NCI-H748 (cell line): ENCODE results near the gene LRCH2.
"Not testable (repeated sequence)": the region's sequence is repeated elsewhere in the genome, so short reads cannot be mapped to it uniquely, and the experiment has no call there.

Experiments
- DNase-seq: peaks from one replicate; lab custom pipeline; 2025; ENCODE audit not compliant: unreplicated experiment; lab: John Stamatoyannopoulos, UW

Gene LRCH2

GRCh38 chrX:115214151-115214550 is 19.7 kb downstream of the LRCH2 start:
- no peak for DNase-seq

- not testable (repeated sequence) for DNase-seq
Observed at GRCh38 chrX:115209547-115209946, 24.3 kb downstream of the LRCH2 start.

GRCh38 chrX:115204040-115204439 is 29.9 kb downstream of the LRCH2 start:
- no peak for DNase-seq

- no peak for DNase-seq
Observed at GRCh38 chrX:115192244-115192700, 41.6 kb downstream of the LRCH2 start.

DNA sequence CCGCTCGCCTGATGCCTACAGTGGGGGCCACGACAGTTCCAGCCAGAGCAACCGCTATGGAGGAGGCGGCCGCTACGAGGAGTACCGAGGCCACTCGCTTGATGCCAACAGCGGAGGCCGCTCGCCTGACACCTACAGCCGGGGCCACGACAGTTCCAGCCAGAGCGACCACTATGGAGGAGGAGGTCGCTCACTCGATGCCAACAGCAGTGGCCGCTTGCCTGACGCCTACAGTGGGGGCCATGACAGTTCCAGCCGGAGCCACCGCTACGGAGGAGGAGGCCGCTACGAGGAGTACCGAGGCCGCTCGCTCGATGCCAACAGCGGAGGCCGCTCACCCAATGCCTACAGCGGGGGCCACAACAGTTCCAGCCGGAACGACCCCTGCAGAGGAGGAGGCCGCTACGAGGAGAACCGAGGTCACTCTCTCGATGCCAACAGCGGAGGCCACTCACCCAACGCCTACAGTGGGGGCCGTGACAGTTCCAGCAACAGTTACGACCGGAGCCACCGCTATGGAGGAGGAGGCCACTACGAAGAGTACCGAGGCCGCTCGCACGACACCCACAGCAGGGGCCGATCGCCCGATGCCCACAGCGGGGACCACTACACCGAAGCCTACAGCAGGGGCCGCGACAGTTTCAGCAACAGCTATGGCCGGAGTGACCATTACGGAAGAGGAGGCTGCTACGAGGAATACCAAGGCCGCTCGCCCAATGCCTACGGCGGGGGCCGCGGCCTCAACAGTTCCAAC is 42.2 kb downstream of the LRCH2 start:
- DNase-seq = no peak

GRCh38 chrX:115190636-115191489 is 43.0 kb downstream of the LRCH2 start:
- DNase-seq = no peak

- no peak for DNase-seq
Observed at GRCh38 chrX:115189646-115190635, 44.0 kb downstream of the LRCH2 start.

DNA sequence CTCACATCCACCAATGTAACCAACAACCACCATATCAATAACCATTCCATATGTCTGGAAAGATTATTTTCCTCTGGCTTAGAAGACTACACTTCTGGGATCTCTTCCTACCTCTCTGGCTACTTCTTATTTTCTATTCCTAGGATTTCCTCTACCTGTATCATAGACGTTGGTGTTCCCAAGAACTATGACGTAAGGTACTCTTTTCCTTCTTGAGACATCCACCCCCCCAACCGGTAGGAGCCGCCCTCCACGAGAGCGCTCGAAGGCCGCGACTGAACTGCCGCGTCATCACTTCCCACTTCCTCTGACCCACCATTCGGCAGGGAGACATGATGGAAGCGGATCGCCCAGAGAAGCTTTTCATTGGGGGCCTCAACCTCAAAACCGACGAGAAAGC is 44.8 kb downstream of the LRCH2 start, which contains the start of gene RBMXL3:
Gene RBMXL3, plus strand, starts transcription at position 301 of the 400 bp plus-strand sequence. Its CDS starts 32 bp downstream, at position 333.
- DNase-seq = no peak

GRCh38 chrX:115183980-115184379 is 49.9 kb downstream of the LRCH2 start:
- no peak for DNase-seq

DNA sequence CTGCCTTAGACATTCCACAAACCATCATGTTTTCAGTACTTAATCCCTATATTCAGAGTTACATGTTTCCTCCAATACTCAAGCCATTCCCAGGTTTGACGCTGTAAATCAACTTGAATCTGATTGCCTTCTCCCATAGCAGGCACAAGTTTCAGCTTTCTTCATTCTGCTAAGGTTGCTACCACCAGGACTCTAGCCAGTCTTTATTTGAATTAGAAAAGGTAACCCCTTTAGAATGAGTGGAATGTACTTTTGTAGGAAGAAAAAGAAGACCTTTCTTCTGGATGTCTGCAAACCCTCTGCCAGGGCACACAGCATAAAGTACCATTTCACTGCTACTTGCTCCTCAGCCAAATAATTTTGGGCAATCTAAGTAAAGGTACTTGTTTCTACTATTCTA is 55.4 kb downstream of the LRCH2 start:
- no peak for DNase-seq

- DNase-seq = no peak
Observed at GRCh38 chrX:115177932-115178331, 56.0 kb downstream of the LRCH2 start.

- no peak for DNase-seq
Observed at GRCh38 chrX:115174548-115174947, 59.3 kb downstream of the LRCH2 start.

DNA sequence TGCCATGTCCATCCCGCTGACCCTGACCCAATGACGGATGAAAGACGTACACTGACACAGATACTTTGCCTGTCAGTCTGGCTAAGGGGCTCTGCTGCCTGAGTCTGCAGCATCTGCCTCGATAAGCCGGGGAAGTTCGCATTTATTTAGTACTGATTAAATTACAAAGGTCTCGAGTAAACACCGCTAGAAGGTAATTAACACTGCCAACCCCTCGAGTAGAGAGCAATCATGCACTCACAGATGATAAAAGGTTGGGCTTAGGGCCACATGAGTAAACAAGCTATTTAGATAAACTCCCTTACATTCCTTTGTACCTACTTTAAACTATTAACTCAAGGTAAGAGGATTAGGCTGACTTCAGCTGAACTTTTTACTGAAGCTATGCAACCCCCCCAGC is 60.7 kb downstream of the LRCH2 start:
- no peak for DNase-seq

- DNase-seq = no peak
Observed at GRCh38 chrX:115147220-115147619, 86.7 kb downstream of the LRCH2 start.

GRCh38 chrX:115142057-115142456 is 91.8 kb downstream of the LRCH2 start:
- DNase-seq = no peak

GRCh38 chrX:115138040-115138439 is 95.9 kb downstream of the LRCH2 start:
- DNase-seq = no peak

GRCh38 chrX:115134382-115134781 is 99.5 kb downstream of the LRCH2 start:
- no peak for DNase-seq

- no peak for DNase-seq
Observed at GRCh38 chrX:115112411-115112810, 121.5 kb downstream of the LRCH2 start.

- DNase-seq = no peak
Observed at GRCh38 chrX:115098897-115099296, 135.0 kb downstream of the LRCH2 start.

- no peak for DNase-seq
Observed at GRCh38 chrX:115093191-115093590, 140.7 kb downstream of the LRCH2 start.

GRCh38 chrX:115089419-115089818 is 144.5 kb downstream of the LRCH2 start:
- no peak for DNase-seq
